H7 (cell line): ENCODE results near the gene APOD. TPM values are rescaled to one million over a fixed set of nuclear protein-coding genes. Genes with fewer than 3 reads are reported as not detected.
A peak's percentile ranks its signal among the peaks of the same experiment; 100 is the strongest.
"Not testable (repeated sequence)": the region's sequence is repeated elsewhere in the genome, so short reads cannot be mapped to it uniquely, and the experiment has no call there.

Experiments
- DNase-seq: peaks from one replicate; pipeline ENCODE4 v3.0.0; 2012
- H3K27me3 ChIP-seq: 2 replicates; pipeline ENCODE4 v1.6.0; 2011; ENCODE audit warnings: mild to moderate bottlenecking, low read length; ENCODE audit not compliant: control insufficient read depth, insufficient read depth
- H3K36me3 ChIP-seq: replicated peaks from 2 replicates; pipeline ENCODE4 v1.5.1; 2011; ENCODE audit warnings: low read length; ENCODE audit not compliant: control insufficient read depth, insufficient read depth
- H3K4me3 ChIP-seq: 2 replicates; pipeline ENCODE4 v1.5.1; 2011; ENCODE audit warnings: low read depth, mild to moderate bottlenecking, control low read depth, low read length, moderate library complexity; ENCODE audit not compliant: insufficient read depth
- total RNA-seq: library from RNA; depleted of rRNA; stranded (reverse); fragments of >200 nt; shearing (Covaris generic); gene quantifications from 2 replicates; pipeline ENCODE4 v1.2.3, GENCODE V29; 2014

The APOD gene
- total RNA-seq, 1 experiment from 2014 or later = not detected

- not testable (repeated sequence) for DNase-seq, H3K27me3 ChIP-seq, H3K4me3 ChIP-seq, H3K36me3 ChIP-seq
Measured at GRCh38 chr3:195622523-195623170, 38.9 kb upstream of the APOD start.

GRCh38 chr3:195622012-195622411 lies 38.3 kb upstream of the APOD start:
- H3K4me3 ChIP-seq, H3K27me3 ChIP-seq, H3K36me3 ChIP-seq: not testable (repeated sequence)
- DNase-seq = peak; percentile 25

GRCh38 chr3:195621095-195621494 lies 37.4 kb upstream of the APOD start:
- not testable (repeated sequence) for H3K36me3 ChIP-seq, H3K27me3 ChIP-seq, H3K4me3 ChIP-seq
- DNase-seq = peak; percentile 20

- not testable (repeated sequence) for H3K27me3 ChIP-seq, H3K4me3 ChIP-seq, H3K36me3 ChIP-seq
- peak; percentile 8 for DNase-seq
Measured at GRCh38 chr3:195620476-195620875, 36.7 kb upstream of the APOD start.

- DNase-seq = peak; percentile 24
- not testable (repeated sequence) for H3K36me3 ChIP-seq, H3K4me3 ChIP-seq, H3K27me3 ChIP-seq
Measured at GRCh38 chr3:195619591-195620369, 36.0 kb upstream of the APOD start.

GRCh38 chr3:195617784-195618659 lies 34.3 kb upstream of the APOD start:
- H3K36me3 ChIP-seq, H3K4me3 ChIP-seq, DNase-seq: not testable (repeated sequence)

GRCh38 chr3:195617134-195617533 lies 33.4 kb upstream of the APOD start:
- DNase-seq = not testable (repeated sequence)

More at GRCh38 chr3:195617784-195618659, 34.3 kb upstream of the APOD start:
- H3K27me3 ChIP-seq = not testable (repeated sequence)

GRCh38 chr3:195616681-195617080 lies 32.9 kb upstream of the APOD start:
- no peak overlapping the region for H3K4me3 ChIP-seq
- peak; percentile 45 for DNase-seq
- no peaks in the 10 kb centered on the region for H3K27me3 ChIP-seq
- no peaks in the 10 kb centered on the region for H3K36me3 ChIP-seq

More at GRCh38 chr3:195617134-195617533, 33.4 kb upstream of the APOD start:
- H3K36me3 ChIP-seq, H3K4me3 ChIP-seq, H3K27me3 ChIP-seq: not testable (repeated sequence)

- H3K36me3 ChIP-seq, DNase-seq, H3K4me3 ChIP-seq, H3K27me3 ChIP-seq: not testable (repeated sequence)
Measured at GRCh38 chr3:195615952-195616537, 32.3 kb upstream of the APOD start.

GRCh38 chr3:195614672-195615504 lies 31.1 kb upstream of the APOD start:
- not testable (repeated sequence) for H3K27me3 ChIP-seq, H3K36me3 ChIP-seq, DNase-seq, H3K4me3 ChIP-seq

GRCh38 chr3:195613468-195614069 lies 29.8 kb upstream of the APOD start:
- no peak overlapping the region for H3K4me3 ChIP-seq
- H3K27me3 ChIP-seq = no peaks in the 10 kb centered on the region
- DNase-seq = no peak
- H3K36me3 ChIP-seq = no peaks in the 10 kb centered on the region

- Histone ChIP-seq H3K36me3 (no peaks in the 10 kb centered on the region), H3K27me3 (no peaks in the 10 kb centered on the region), H3K4me3 (no peak overlapping the region)
- no peak for DNase-seq
Measured at GRCh38 chr3:195612075-195612800, 28.5 kb upstream of the APOD start.

- no peaks in the 10 kb centered on the region for H3K36me3 ChIP-seq
- H3K27me3 ChIP-seq = no peaks in the 10 kb centered on the region
- DNase-seq = no peak
- H3K4me3 ChIP-seq = no peak overlapping the region
Measured at GRCh38 chr3:195609229-195609628, 25.5 kb upstream of the APOD start.
